ENCODE results near the gene TRIML1.

TRIML1 gene

DNA sequence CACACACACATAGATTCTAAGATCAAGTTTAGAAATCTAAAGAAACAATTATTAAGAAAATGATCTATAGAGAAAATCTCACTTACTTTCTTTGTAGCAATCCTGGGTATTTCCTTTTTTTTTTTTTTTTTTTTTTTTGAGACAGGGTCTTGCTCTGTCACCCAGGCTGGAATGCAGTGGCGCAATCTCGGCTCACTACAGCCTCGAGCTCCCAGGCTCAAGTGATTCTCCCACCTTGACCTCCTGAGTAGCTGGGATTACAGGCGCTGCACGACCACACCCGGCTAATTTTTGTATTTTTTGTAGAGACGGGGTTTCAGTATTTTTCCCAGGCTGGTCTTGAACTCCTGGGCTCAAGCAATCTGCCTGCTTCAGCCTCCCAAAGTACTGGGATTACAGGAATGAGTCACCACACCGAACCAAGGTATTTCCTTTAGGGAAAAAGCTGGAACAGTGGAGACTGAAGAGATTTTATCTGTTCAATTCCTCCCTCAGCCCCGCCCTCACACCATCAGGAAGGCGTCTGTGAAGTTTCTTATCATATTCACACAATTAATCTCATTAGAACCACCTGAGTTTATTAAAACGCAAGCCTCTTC is 30.0 kb upstream of the TRIML1 start, which contains the start of gene TRIML2:
TRIML2 (minus strand) TSS at position 447 of the 599 bp plus-strand sequence. CDS start 4,235 bp downstream, outside the sequence.
- H3K4me2 ChIP-seq (ENCODE audit: low read length): no peak within 1 kb of the TSS
- no peak within 1 kb of the TSS for H2AFZ ChIP-seq
- H3K4me3 ChIP-seq (ENCODE audit: low read depth, low read length): no peak within 1 kb of the TSS
- H3K79me2 ChIP-seq: no peaks in the 10 kb centered on the region
- H3K9ac ChIP-seq: no peak within 1 kb of the TSS
- H3K36me3 ChIP-seq (ENCODE audit: control insufficient read depth, insufficient read depth, low read length): no peaks in the 10 kb centered on the region
- H3K27me3 ChIP-seq (ENCODE audit: control insufficient read depth, insufficient read depth, low read length): no peaks in the 10 kb centered on the region
- no peaks in the 10 kb centered on the region for H3K4me1 ChIP-seq
- H3K27ac ChIP-seq: no peak within 1 kb of the TSS
- no peaks in the 10 kb centered on the region for H3K9me3 ChIP-seq (ENCODE audit: control insufficient read depth, low read length)
- TF ChIP-seq, protein P1, sequence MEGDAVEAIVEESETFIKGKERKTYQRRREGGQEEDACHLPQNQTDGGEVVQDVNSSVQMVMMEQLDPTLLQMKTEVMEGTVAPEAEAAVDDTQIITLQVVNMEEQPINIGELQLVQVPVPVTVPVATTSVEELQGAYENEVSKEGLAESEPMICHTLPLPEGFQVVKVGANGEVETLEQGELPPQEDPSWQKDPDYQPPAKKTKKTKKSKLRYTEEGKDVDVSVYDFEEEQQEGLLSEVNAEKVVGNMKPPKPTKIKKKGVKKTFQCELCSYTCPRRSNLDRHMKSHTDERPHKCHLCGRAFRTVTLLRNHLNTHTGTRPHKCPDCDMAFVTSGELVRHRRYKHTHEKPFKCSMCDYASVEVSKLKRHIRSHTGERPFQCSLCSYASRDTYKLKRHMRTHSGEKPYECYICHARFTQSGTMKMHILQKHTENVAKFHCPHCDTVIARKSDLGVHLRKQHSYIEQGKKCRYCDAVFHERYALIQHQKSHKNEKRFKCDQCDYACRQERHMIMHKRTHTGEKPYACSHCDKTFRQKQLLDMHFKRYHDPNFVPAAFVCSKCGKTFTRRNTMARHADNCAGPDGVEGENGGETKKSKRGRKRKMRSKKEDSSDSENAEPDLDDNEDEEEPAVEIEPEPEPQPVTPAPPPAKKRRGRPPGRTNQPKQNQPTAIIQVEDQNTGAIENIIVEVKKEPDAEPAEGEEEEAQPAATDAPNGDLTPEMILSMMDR (IDR thresholded peaks at IDR 0.05): no peak

DNA sequence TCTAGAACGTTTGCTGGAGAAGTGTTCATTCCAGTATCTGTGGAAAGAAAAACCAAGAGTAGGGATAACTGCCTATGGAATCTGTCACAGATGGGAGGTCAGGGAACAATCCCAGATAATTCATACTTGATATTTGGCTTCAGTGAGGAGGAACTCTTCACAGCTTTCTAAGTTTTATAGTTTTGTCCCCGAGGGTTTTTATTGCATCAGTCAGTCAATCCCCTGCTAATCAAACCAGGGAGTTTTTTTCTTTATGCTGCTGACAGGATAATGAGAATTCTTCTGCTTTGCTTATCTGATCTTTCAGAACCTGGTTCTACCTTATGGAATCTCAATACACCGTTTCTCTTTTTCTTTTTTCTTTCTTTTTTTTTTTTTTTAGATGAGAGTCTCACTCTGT is 29.2 kb upstream of the TRIML1 start:
- H3K4me3 ChIP-seq (ENCODE audit: low read depth, low read length): no peak overlapping the region
- no peak overlapping the region for H2AFZ ChIP-seq
- H3K36me3 ChIP-seq (ENCODE audit: control insufficient read depth, insufficient read depth, low read length): no peaks in the 10 kb centered on the region
- TF ChIP-seq, protein P1 (IDR thresholded peaks at IDR 0.05): no peak
- H3K9ac ChIP-seq: no peak overlapping the region
- H3K27ac ChIP-seq: no peak overlapping the region
- H3K27me3 ChIP-seq (ENCODE audit: control insufficient read depth, insufficient read depth, low read length): no peaks in the 10 kb centered on the region
- H3K4me2 ChIP-seq (ENCODE audit: low read length): no peak overlapping the region
- no peaks in the 10 kb centered on the region for H3K9me3 ChIP-seq (ENCODE audit: control insufficient read depth, low read length)
- H3K4me1 ChIP-seq: no peaks in the 10 kb centered on the region
- H3K79me2 ChIP-seq: no peaks in the 10 kb centered on the region

DNA sequence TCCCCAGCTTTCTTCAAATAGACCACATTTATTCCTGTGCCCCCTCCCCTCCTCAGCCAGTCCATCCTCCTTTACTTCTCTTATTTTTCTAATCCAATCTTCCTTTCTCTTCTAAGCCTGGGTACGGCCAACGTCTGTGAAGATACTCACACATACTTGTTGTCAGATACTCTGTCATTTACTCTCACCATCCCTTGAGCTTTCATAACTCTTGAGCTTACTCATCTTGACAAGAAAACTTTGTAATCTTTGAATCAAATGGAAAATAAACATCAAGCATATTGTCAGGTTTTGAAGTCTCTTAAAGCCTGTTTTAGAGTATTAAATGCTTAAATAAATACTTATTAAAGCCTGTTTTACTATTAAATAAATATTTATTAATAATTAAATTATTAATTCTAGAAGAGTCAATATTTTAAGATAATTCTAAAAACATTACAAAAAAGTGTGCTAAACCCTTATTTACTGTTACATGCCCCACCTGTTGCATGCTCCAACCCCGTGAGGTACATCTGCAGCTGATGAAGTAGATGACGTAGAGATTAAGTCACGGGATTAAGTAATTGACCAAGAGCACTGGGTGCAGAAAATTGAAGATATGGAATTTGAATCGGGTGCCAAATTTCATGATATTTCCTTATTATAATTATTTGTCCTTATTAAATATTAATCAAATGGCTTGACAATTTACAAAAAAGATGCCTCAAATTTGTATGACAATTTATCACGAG is 28.3 kb upstream of the TRIML1 start:
- no peak overlapping the region for H3K4me3 ChIP-seq (ENCODE audit: low read depth, low read length)
- no peak overlapping the region for H3K27ac ChIP-seq
- H3K36me3 ChIP-seq (ENCODE audit: control insufficient read depth, insufficient read depth, low read length): no peaks in the 10 kb centered on the region
- H3K79me2 ChIP-seq: no peaks in the 10 kb centered on the region
- H3K4me2 ChIP-seq (ENCODE audit: low read length): no peak overlapping the region
- no peaks in the 10 kb centered on the region for H3K4me1 ChIP-seq
- no peak overlapping the region for H3K9ac ChIP-seq
- H3K27me3 ChIP-seq (ENCODE audit: control insufficient read depth, insufficient read depth, low read length): no peaks in the 10 kb centered on the region
- TF ChIP-seq, protein P1 (IDR thresholded peaks at IDR 0.05): no peak
- no peak overlapping the region for H2AFZ ChIP-seq
- H3K9me3 ChIP-seq (ENCODE audit: control insufficient read depth, low read length): no peaks in the 10 kb centered on the region

DNA sequence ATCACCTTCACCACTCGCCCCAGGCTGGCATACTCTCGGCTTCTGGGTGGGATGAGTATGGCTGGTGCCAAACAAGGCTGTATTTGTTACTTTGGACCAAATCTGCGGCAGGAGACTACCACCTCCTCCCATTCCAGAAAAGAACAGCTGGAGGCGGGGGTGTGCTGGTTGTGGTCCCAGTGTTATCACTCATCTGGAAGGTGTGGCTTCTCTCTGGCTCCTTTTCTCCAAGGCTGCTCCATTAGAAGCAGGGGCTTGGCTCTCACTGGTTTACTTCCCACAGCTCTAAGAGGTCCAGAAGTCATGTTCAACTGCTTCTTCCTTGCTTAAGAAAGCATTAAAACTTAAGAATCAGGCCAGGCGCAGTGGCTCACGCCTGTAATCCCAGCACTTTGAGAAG is 27.3 kb upstream of the TRIML1 start:
- H3K27me3 ChIP-seq (ENCODE audit: control insufficient read depth, insufficient read depth, low read length): no peaks in the 10 kb centered on the region
- TF ChIP-seq, protein P1 (IDR thresholded peaks at IDR 0.05): no peak
- H3K36me3 ChIP-seq (ENCODE audit: control insufficient read depth, insufficient read depth, low read length): no peaks in the 10 kb centered on the region
- H3K4me3 ChIP-seq (ENCODE audit: low read depth, low read length): no peak overlapping the region
- H3K4me2 ChIP-seq (ENCODE audit: low read length): no peak overlapping the region
- no peaks in the 10 kb centered on the region for H3K4me1 ChIP-seq
- no peak overlapping the region for H2AFZ ChIP-seq
- no peak overlapping the region for H3K9ac ChIP-seq
- no peaks in the 10 kb centered on the region for H3K79me2 ChIP-seq
- H3K9me3 ChIP-seq (ENCODE audit: control insufficient read depth, low read length): no peaks in the 10 kb centered on the region
- H3K27ac ChIP-seq: no peak overlapping the region

All from parathyroid adenoma (tissue), 2 donors.